OCI-LY7 (cell line): Measurements from ENCODE around the gene COL17A1. TPM values are rescaled to one million over a fixed set of nuclear protein-coding genes. Genes with fewer than 3 reads are reported as not detected.

ENCODE experiments used
- BruUV-seq: library from RNA; stranded (reverse); fragments of 400-500 nt; replicated peaks from 2 replicates; lab custom pipeline; 2021; lab: Mats Ljungman, UMichigan
- CTCF ChIA-PET: fragments of 300-600 bp; sonication (Branson Sonifier 250); formaldehyde crosslinking; loops from one replicate; lab custom pipeline; 2022; ENCODE audit warnings: antibody characterized with exemption; ENCODE audit not compliant: unreplicated experiment; lab: Charles Lee
- POLR2A ChIA-PET: fragments of 300-600 bp; sonication (Branson Sonifier 250); formaldehyde crosslinking; loops from one replicate; lab custom pipeline; 2022; ENCODE audit warnings: antibody characterized with exemption; lab: Charles Lee
- DNase-seq: peaks from one replicate; pipeline ENCODE4 v3.0.0-alpha.2; 2015; ENCODE audit warnings: low spot score
- H2AFZ ChIP-seq: fragments of 200-600 bp; sonication (generic), shearing (Covaris generic); 2 replicates; pipeline ENCODE4 v1.6.1; 2014; ENCODE audit warnings: mild to moderate bottlenecking, antibody characterized with exemption, low read length, moderate library complexity
- H3K27ac ChIP-seq: fragments of 200-600 bp; sonication (generic); 2 replicates; pipeline ENCODE4 v1.5.1; 2014; ENCODE audit warnings: mixed run types, low read depth, mild to moderate bottlenecking, moderate library complexity, low read length, inconsistent platforms; ENCODE audit not compliant: poor library complexity, severe bottlenecking
- H3K36me3 ChIP-seq: fragments of 200-600 bp; sonication (generic); 2 replicates; pipeline ENCODE4 v1.6.1; 2014; ENCODE audit warnings: mild to moderate bottlenecking, antibody characterized with exemption, low read length, moderate library complexity, mixed read lengths; ENCODE audit not compliant: insufficient read depth
- H3K4me1 ChIP-seq: fragments of 200-600 bp; sonication (generic); 2 replicates; pipeline ENCODE4 v1.5.1; 2014; ENCODE audit warnings: mild to moderate bottlenecking, low read length; ENCODE audit not compliant: insufficient read depth, poor library complexity, severe bottlenecking
- H3K4me2 ChIP-seq: fragments of 200-600 bp; sonication (generic); 2 replicates; pipeline ENCODE4 v1.6.1; 2014; ENCODE audit warnings: mild to moderate bottlenecking, low read length
- H3K4me3 ChIP-seq: fragments of 200-600 bp; sonication (generic); 2 replicates; pipeline ENCODE4 v1.5.1; 2014; ENCODE audit warnings: mild to moderate bottlenecking, low read depth, low read length; ENCODE audit not compliant: poor library complexity, severe bottlenecking
- H3K79me2 ChIP-seq: fragments of 200-600 bp; sonication (generic); 2 replicates; pipeline ENCODE4 v1.6.1; 2016; ENCODE audit warnings: low read depth, mild to moderate bottlenecking, low read length, moderate library complexity, mixed read lengths; ENCODE audit not compliant: insufficient read depth
- H3K9me2 ChIP-seq: fragments of 200-600 bp; sonication (generic); 2 replicates; pipeline ENCODE4 v1.6.1; 2016; ENCODE audit warnings: mild to moderate bottlenecking, low read length, mixed read lengths; ENCODE audit not compliant: insufficient read depth
- H3K9me3 ChIP-seq: fragments of 200-600 bp; sonication (generic); 2 replicates; pipeline ENCODE4 v1.6.1; 2014; ENCODE audit warnings: mild to moderate bottlenecking, mixed run types, low read length, mixed read lengths
- H4K20me1 ChIP-seq: fragments of 200-600 bp; sonication (generic); 2 replicates; pipeline ENCODE4 v1.6.1; 2014; ENCODE audit warnings: mild to moderate bottlenecking, antibody characterized with exemption, low read length, moderate library complexity, mixed read lengths; ENCODE audit not compliant: insufficient read depth
- CTCF ChIP-seq: fragments of 200-600 bp; sonication (generic); conservative IDR thresholded peaks from 2 replicates; pipeline ENCODE4 v1.5.1; 2014; ENCODE audit warnings: mild to moderate bottlenecking, antibody characterized with exemption, low read length, moderate library complexity, mixed read lengths
- EZH2phosphoT487 ChIP-seq: fragments of 200-600 bp; sonication (generic); IDR thresholded peaks from 2 replicates; pipeline ENCODE4 v1.6.1; 2018; ENCODE audit warnings: low read depth, borderline replicate concordance, mild to moderate bottlenecking, mixed run types, antibody characterized with exemption, low read length, moderate library complexity, mixed read lengths
- intact Hi-C: fragments of 100-400 bp; cut with micrococcal nuclease; formaldehyde crosslinking; loops from one replicate; pipeline ENCODE4 v1.10.0; 2022; ENCODE audit not compliant: unreplicated experiment
- total RNA-seq, 2 experiments: library from RNA; depleted of rRNA in 1 of 2; stranded (reverse); fragments of >200 nt in 1 of 2; shearing (Covaris generic) in 1 of 2; gene quantifications; 2 replicates each; pipeline ENCODE4 v1.2.3, GENCODE V29; 2014 to 2022

The COL17A1 gene
- total RNA-seq, 2 experiments from 2014 or later: 0.17 TPM; not detected in 1

- TF ChIP-seq CTCF: no peak
- TF ChIP-seq EZH2phosphoT487: no peak
- Histone ChIP-seq H3K36me3 (no peaks in the 10 kb centered on the region; the same call in 1 of the 2 replicates), H3K27ac (no peak overlapping the region), H2AFZ (no peak overlapping the region), H4K20me1 (no peaks in the 10 kb centered on the region; the same call in 1 of the 2 replicates), H3K4me2 (no peak overlapping the region), H3K9me2 (no peaks in the 10 kb centered on the region), H3K9me3 (no peaks in the 10 kb centered on the region), H3K4me3 (no peak overlapping the region), H3K79me2 (no peaks in the 10 kb centered on the region), H3K4me1 (no peaks in the 10 kb centered on the region)
- BruUV-seq: no TSS peak
- intact Hi-C loops: no loop called here
- CTCF ChIA-PET: no interaction called here
- POLR2A ChIA-PET: interaction anchor here (0.6 to 1.0 kb wide), 3 partner anchors 9 to 131 kb away, joined by 3 to 6 read pairs (median 5); partner anchors contain the start of gene SFR1
- DNase-seq: no peak
Observed at GRCh38 chr10:103991393-103992128, 94.1 kb downstream of the COL17A1 start.

GRCh38 chr10:103990531-103990930 is 95.1 kb downstream of the COL17A1 start:
- Histone ChIP-seq H3K9me3 (no peaks in the 10 kb centered on the region), H3K4me2 (no peak overlapping the region), H3K36me3 (no peaks in the 10 kb centered on the region; the same call in 1 of the 2 replicates), H3K9me2 (no peaks in the 10 kb centered on the region), H3K79me2 (no peaks in the 10 kb centered on the region), H4K20me1 (no peaks in the 10 kb centered on the region; the same call in 1 of the 2 replicates), H3K4me3 (no peak overlapping the region), H3K4me1 (no peaks in the 10 kb centered on the region), H3K27ac (no peak overlapping the region), H2AFZ (no peak overlapping the region)
- intact Hi-C loops: no loop called here
- BruUV-seq: no TSS peak
- no peak for DNase-seq
- POLR2A ChIA-PET: interaction anchor here (0.5 to 0.7 kb wide), 2 partner anchors 19 to 279 kb away, joined by 3 read pairs; no protein-coding TSS in a partner anchor
- TF ChIP-seq EZH2phosphoT487 (no peak), CTCF (no peak)
- CTCF ChIA-PET: no interaction called here

- Histone ChIP-seq H3K27ac (no peak overlapping the region), H3K79me2 (no peaks in the 10 kb centered on the region)
- CTCF ChIA-PET: no interaction called here
Observed at GRCh38 chr10:103990121-103990520, 95.6 kb downstream of the COL17A1 start.

More at GRCh38 chr10:103990121-103990520, 95.6 kb downstream of the COL17A1 start:
- intact Hi-C loops: no loop called here
- DNase-seq: no peak
- BruUV-seq: no TSS peak
- Histone ChIP-seq H3K9me3 (no peaks in the 10 kb centered on the region), H3K4me3 (no peak overlapping the region), H3K36me3 (no peaks in the 10 kb centered on the region; the same call in 1 of the 2 replicates), H2AFZ (no peak overlapping the region), H3K4me1 (no peaks in the 10 kb centered on the region), H3K9me2 (no peaks in the 10 kb centered on the region), H3K4me2 (no peak overlapping the region), H4K20me1 (no peaks in the 10 kb centered on the region; the same call in 1 of the 2 replicates)
- POLR2A ChIA-PET: interaction anchor here (0.5 kb wide), 1 partner anchor 20 kb away, joined by 3 read pairs; no protein-coding TSS in a partner anchor
- TF ChIP-seq CTCF (no peak), EZH2phosphoT487 (no peak)
